NCI-H187 (cell line): ENCODE results near the gene NEK6.

Experiments
- DNase-seq, 2 experiments: peaks; one replicate each; lab custom pipeline; 2025; lab: John Stamatoyannopoulos, UW

Gene NEK6

GRCh38 chr9:124279531-124280175, 21.9 kb downstream of the NEK6 start:
- no peak for DNase-seq

- no peak for DNase-seq
These were observed 22.5 kb downstream of the NEK6 start for GRCh38 chr9:124280176-124280691.

DNA sequence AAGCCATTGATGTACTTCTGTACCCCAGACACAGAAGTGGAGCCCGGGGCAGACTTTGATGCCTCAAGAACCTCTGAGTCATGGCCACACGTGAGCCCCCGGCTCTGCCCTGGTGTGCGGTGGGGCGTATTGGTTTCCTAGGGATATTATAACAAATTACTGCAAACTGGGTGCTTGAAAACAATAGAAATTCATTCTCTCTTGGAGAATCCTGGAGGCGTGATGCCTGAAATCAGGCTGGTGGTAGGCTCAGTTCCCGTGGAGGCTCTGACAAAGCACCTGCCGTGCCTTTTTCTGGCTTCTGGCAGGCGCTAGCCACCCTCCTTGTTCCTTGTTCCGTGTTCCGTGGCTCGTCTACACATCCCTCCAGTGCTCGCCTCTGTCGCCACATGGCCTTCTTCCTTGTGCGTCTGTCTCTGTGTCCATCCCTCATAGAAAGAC, 24.2 kb downstream of the NEK6 start:
- DNase-seq: no peak

GRCh38 chr9:124282442-124283227, 24.9 kb downstream of the NEK6 start:
- DNase-seq: no peak

DNA sequence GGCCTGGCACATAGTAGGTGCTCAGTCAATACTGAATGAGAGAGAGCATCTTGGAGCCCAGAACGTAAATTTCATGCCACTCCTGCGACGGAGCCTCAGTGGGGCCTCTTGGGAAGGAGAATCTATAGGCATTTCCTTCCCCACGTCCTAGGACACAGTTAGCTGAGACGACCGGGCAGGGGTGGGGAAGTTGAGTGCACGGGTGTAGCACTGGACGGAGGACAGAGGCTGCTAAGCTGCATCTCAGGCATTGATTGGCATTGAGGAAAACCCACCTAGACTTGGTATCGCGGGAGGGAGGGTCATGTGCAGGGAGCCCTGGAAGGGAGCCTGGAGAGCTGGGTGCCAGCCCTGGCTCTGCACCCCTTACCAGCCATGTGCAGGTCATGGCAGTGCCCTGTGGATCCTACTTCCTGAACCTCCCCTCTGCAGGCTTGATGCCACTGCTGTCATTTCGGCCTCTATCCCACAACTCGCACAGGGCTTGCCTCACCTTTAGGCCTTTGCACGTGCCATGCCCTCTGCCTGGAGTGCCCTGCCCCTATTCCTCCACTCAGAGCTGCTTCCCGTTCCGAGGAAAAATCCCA, 25.6 kb downstream of the NEK6 start:
- DNase-seq: no peak

DNA sequence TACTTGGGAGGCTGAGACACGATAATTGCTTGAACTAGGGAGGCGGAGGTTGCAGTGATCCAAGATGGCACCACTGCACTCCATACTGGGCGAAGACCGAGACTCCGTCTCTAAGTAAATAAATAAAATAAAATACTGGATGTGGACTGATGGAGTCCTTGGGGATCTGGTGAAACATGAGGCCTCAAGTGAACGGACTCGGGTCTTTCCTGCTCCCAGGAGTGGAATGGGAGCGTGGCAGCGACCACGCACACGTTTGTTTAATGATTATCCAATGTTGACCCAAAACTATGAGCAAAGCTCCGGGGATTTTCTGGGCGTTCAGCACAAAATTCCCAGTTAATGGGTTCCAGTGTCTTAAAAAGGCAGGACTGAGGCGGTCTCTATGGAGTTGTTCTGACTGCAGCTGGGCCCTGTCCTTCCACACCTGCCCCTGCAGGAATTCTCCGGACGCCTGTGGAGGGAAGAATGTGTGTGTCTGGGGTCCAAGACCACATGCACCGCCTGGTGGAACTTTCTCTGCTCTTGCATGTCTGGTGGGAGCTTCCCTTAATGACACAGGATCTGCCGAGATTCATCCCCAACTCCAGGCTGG, 26.6 kb downstream of the NEK6 start:
- no peak for DNase-seq

GRCh38 chr9:124284940-124285441, 27.2 kb downstream of the NEK6 start:
- DNase-seq: no peak

DNA sequence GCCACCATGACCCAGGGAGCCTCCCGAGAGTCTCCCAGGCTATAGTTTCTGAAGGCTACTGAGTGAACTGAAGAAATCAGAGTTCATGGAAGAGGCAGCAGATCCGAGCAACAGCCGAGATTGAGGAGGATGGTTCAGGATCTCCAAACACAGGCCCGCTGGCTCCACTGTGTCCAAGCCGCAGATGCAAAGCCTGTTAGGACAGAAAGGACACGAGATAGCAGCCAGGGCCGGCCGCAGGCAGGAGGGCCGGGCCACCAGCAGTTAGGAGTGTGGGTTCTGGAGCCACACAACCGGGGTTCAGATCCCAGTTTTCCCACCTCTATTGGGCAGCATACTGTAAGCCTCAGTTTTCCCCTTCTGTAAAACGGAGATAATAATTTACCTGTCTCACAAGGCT, 27.7 kb downstream of the NEK6 start:
- no peak for DNase-seq

- no peak for DNase-seq
These were observed 28.1 kb downstream of the NEK6 start for GRCh38 chr9:124285903-124286291.

GRCh38 chr9:124286292-124286931, 28.7 kb downstream of the NEK6 start:
- no peak for DNase-seq

GRCh38 chr9:124290053-124290591, 32.4 kb downstream of the NEK6 start:
- DNase-seq: no peak

DNA sequence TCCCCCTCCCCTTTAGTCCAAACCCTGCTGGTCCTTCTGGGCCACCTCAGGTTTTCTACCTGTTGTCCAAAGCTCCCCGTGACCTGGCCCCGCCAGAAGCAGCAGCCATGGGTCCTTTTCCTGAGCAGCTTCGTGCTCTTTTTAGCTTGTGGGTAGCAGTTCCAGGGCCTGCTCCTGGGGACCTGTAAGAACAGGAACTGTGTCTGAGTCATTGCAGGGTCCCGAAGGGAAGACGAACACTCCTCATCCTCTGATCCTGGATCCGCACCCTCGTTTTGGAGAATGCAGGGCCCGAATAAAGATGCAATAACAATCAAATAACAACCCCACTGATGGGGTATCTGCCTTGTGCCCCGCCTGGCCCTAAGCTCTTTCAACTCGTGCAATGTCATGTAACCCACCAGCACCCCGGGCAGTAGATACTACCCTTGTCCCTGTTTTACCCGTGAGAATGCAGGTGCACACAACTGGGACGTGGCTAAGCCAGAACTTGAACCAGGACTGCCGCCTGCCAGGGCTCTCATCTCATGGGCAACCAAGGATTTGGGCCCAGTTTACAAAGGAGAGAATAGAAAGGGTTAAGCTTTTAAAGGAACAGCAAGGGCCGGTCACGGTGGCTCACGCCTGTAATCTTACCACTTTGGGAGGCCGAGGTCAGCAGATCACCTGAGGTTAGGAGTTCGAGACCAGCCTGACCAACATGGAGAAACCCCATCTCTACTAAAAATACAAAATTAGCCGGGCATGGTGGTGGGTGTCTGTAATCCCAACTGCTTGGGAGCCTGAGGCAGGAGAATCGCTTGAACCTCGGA, 33.2 kb downstream of the NEK6 start:
- no peak for DNase-seq

GRCh38 chr9:124291801-124292396, 34.1 kb downstream of the NEK6 start:
- DNase-seq: no peak

- DNase-seq: no peak
These were observed 35.2 kb downstream of the NEK6 start for GRCh38 chr9:124292696-124293593.

GRCh38 chr9:124293718-124294506, 36.2 kb downstream of the NEK6 start:
- DNase-seq: no peak

- no peak for DNase-seq
These were observed 37.5 kb downstream of the NEK6 start for GRCh38 chr9:124295159-124295794.

DNA sequence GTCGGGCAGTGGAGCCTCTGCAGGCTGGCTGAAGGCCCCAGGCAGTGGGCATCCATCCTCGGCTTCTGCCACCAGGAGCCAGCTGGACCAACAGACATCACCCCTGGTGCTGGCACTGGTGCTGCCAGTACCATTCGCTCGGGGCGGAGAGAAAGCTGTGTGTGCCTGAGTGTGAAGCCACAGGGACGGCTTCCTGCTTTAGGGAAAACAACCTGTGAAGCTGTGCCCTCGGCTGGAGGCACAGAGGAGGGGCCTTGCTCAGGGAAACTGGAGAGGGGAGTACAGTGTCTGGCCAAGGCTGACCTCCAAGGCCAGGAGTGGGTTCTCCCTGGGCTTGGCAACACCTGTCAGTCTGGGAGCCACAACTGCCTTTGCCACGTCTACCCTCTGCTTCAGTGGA, 38.3 kb downstream of the NEK6 start:
- DNase-seq: no peak
